ENCODE results near the gene SCYGR8. TPM values are rescaled to one million over a fixed set of nuclear protein-coding genes. Genes with fewer than 3 reads are reported as not detected.

SCYGR8 gene
- total and polyA plus RNA-seq, 2 of the 8 experiments (the other 6 are each of a cell fraction or from before 2014, with no cell fraction given), result not detected

DNA sequence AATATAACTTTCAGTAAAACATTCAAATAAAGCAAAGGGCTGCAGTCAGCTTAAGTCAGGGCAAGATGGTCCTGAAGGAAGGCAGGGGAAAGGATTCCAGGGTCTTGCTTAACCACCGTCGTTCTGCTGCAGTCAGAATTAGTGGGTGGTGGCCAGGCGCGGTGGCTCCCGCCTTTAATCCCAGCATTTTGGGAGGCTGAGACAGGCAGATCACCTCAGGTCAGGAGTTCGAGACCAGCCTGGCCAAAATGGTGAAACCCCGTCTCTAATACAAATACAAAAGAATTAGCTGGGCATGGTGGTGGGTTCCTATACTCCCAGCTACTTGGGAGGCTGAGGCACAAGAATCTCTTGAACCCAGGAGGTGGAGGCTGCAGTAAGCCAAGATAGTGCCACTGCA, 34.7 kb upstream of the SCYGR8 start (continued):
- TF ChIP-seq ASH2L (IDR thresholded peaks at IDR 0.05; ENCODE audit: low read length) (no peak), BACH1 (IDR thresholded peaks at IDR 0.05; ENCODE audit: low read length) (no peak), HDAC6 (IDR thresholded peaks at IDR 0.05; ENCODE audit: low read depth, low read length) (no peak), BCL11A (IDR thresholded peaks at IDR 0.05; ENCODE audit: low read depth in 2 of 2, low read length in 2 of 2) (no peak), SP4 (IDR thresholded peaks at IDR 0.05; ENCODE audit: low read length) (no peak)
